ENCODE results near the gene EEF1G.

EEF1G gene

GRCh38 chr11:62548545-62549335 lies 25.0 kb downstream of the EEF1G start:
- peaks cover 24% of the 10 kb centered on the region for H3K4me1 ChIP-seq (ENCODE audit: insufficient read depth, low read length)
- no peaks in the 10 kb centered on the region for H3K9me3 ChIP-seq (ENCODE audit: insufficient read depth, low read depth, low read length)
- no peak overlapping the region for H3K27ac ChIP-seq (ENCODE audit: low read length)
- no peaks in the 10 kb centered on the region for H3K36me3 ChIP-seq (ENCODE audit: insufficient read depth, low read depth, low read length)
- no peak overlapping the region for H3K4me3 ChIP-seq (ENCODE audit: low read length)
- H3K27me3 ChIP-seq (ENCODE audit: insufficient read depth, low read length): peaks cover 68% of the 10 kb centered on the region
- no peak overlapping the region for H3K9ac ChIP-seq (ENCODE audit: low read depth, low read length)

GRCh38 chr11:62547691-62548281 lies 25.9 kb downstream of the EEF1G start:
- no peak overlapping the region for H3K27ac ChIP-seq (ENCODE audit: low read length)
- H3K36me3 ChIP-seq (ENCODE audit: insufficient read depth, low read depth, low read length): no peaks in the 10 kb centered on the region
- H3K4me1 ChIP-seq (ENCODE audit: insufficient read depth, low read length): peaks cover 15% of the 10 kb centered on the region
- peaks cover 77% of the 10 kb centered on the region for H3K27me3 ChIP-seq (ENCODE audit: insufficient read depth, low read length)
- H3K9ac ChIP-seq (ENCODE audit: low read depth, low read length): no peak overlapping the region
- H3K4me3 ChIP-seq (ENCODE audit: low read length): peak overlapping the region; percentile 66
- no peaks in the 10 kb centered on the region for H3K9me3 ChIP-seq (ENCODE audit: insufficient read depth, low read depth, low read length)

- Histone ChIP-seq H3K9ac (ENCODE audit: low read depth, low read length) (no peak overlapping the region), H3K36me3 (ENCODE audit: insufficient read depth, low read depth, low read length) (no peaks in the 10 kb centered on the region), H3K4me3 (ENCODE audit: low read length) (peak overlapping the region; percentile 66), H3K9me3 (ENCODE audit: insufficient read depth, low read depth, low read length) (no peaks in the 10 kb centered on the region), H3K4me1 (ENCODE audit: insufficient read depth, low read length) (peaks cover 8% of the 10 kb centered on the region), H3K27ac (ENCODE audit: low read length) (no peak overlapping the region), H3K27me3 (ENCODE audit: insufficient read depth, low read length) (peaks cover 84% of the 10 kb centered on the region)
Observed at GRCh38 chr11:62546929-62547625, 26.6 kb downstream of the EEF1G start.

- peaks cover 86% of the 10 kb centered on the region for H3K27me3 ChIP-seq (ENCODE audit: insufficient read depth, low read length)
- no peak within 1 kb of the TSS for H3K27ac ChIP-seq (ENCODE audit: low read length)
- H3K4me3 ChIP-seq (ENCODE audit: low read length): peak within 1 kb of the TSS; percentile 66
- no peaks in the 10 kb centered on the region for H3K36me3 ChIP-seq (ENCODE audit: insufficient read depth, low read depth, low read length)
- H3K4me1 ChIP-seq (ENCODE audit: insufficient read depth, low read length): peaks cover 5% of the 10 kb centered on the region
- peak within 1 kb of the TSS; percentile 34 for H3K9ac ChIP-seq (ENCODE audit: low read depth, low read length)
- no peaks in the 10 kb centered on the region for H3K9me3 ChIP-seq (ENCODE audit: insufficient read depth, low read depth, low read length)
Observed at GRCh38 chr11:62546244-62546928, 27.3 kb downstream of the EEF1G start, which contains the start of gene AHNAK. TSS of gene AHNAK (minus strand) at chr11:62546806. CDS start at chr11:62536098, 10,708 bp downstream.

- H3K27ac ChIP-seq (ENCODE audit: low read length): no peak overlapping the region
- H3K9me3 ChIP-seq (ENCODE audit: insufficient read depth, low read depth, low read length): no peaks in the 10 kb centered on the region
- H3K27me3 ChIP-seq (ENCODE audit: insufficient read depth, low read length): peaks cover 86% of the 10 kb centered on the region
- H3K4me1 ChIP-seq (ENCODE audit: insufficient read depth, low read length): peaks cover 5% of the 10 kb centered on the region
- H3K9ac ChIP-seq (ENCODE audit: low read depth, low read length): peak overlapping the region; percentile 34
- H3K4me3 ChIP-seq (ENCODE audit: low read length): peak overlapping the region; percentile 66
- no peaks in the 10 kb centered on the region for H3K36me3 ChIP-seq (ENCODE audit: insufficient read depth, low read depth, low read length)
Observed at GRCh38 chr11:62545437-62546243, 28.1 kb downstream of the EEF1G start.

GRCh38 chr11:62544581-62545436 lies 28.9 kb downstream of the EEF1G start:
- peak overlapping the region; percentile 66 for H3K4me3 ChIP-seq (ENCODE audit: low read length)
- no peak overlapping the region for H3K27ac ChIP-seq (ENCODE audit: low read length)
- peaks cover 79% of the 10 kb centered on the region for H3K27me3 ChIP-seq (ENCODE audit: insufficient read depth, low read length)
- no peaks in the 10 kb centered on the region for H3K9me3 ChIP-seq (ENCODE audit: insufficient read depth, low read depth, low read length)
- H3K9ac ChIP-seq (ENCODE audit: low read depth, low read length): peak overlapping the region; percentile 34
- H3K4me1 ChIP-seq (ENCODE audit: insufficient read depth, low read length): peaks cover 5% of the 10 kb centered on the region
- H3K36me3 ChIP-seq (ENCODE audit: insufficient read depth, low read depth, low read length): no peaks in the 10 kb centered on the region

GRCh38 chr11:62543680-62544444 lies 29.8 kb downstream of the EEF1G start:
- Histone ChIP-seq H3K4me1 (ENCODE audit: insufficient read depth, low read length) (peaks cover 5% of the 10 kb centered on the region), H3K27ac (ENCODE audit: low read length) (no peak overlapping the region), H3K27me3 (ENCODE audit: insufficient read depth, low read length) (peaks cover 70% of the 10 kb centered on the region), H3K36me3 (ENCODE audit: insufficient read depth, low read depth, low read length) (no peaks in the 10 kb centered on the region), H3K9ac (ENCODE audit: low read depth, low read length) (no peak overlapping the region), H3K9me3 (ENCODE audit: insufficient read depth, low read depth, low read length) (no peaks in the 10 kb centered on the region), H3K4me3 (ENCODE audit: low read length) (0 out of 2 replicates have a peak overlapping the region, but pooled peaks have one; percentile 43)

GRCh38 chr11:62542750-62543567 lies 30.7 kb downstream of the EEF1G start:
- Histone ChIP-seq H3K9ac (ENCODE audit: low read depth, low read length) (no peak overlapping the region; the same call in 1 of the 2 replicates), H3K9me3 (ENCODE audit: insufficient read depth, low read depth, low read length) (no peaks in the 10 kb centered on the region), H3K4me1 (ENCODE audit: insufficient read depth, low read length) (peaks cover 5% of the 10 kb centered on the region), H3K36me3 (ENCODE audit: insufficient read depth, low read depth, low read length) (no peaks in the 10 kb centered on the region), H3K27me3 (ENCODE audit: insufficient read depth, low read length) (peaks cover 61% of the 10 kb centered on the region), H3K4me3 (ENCODE audit: low read length) (peak overlapping the region; percentile 56), H3K27ac (ENCODE audit: low read length) (no peak overlapping the region)

- no peaks in the 10 kb centered on the region for H3K36me3 ChIP-seq (ENCODE audit: insufficient read depth, low read depth, low read length)
- no peaks in the 10 kb centered on the region for H3K9me3 ChIP-seq (ENCODE audit: insufficient read depth, low read depth, low read length)
- no peaks in the 10 kb centered on the region; the same call in 1 of the 2 replicates for H3K4me1 ChIP-seq (ENCODE audit: insufficient read depth, low read length)
- H3K27ac ChIP-seq (ENCODE audit: low read length): no peak overlapping the region
- H3K4me3 ChIP-seq (ENCODE audit: low read length): peak overlapping the region; percentile 56; the same call in 1 of the 2 replicates
- H3K27me3 ChIP-seq (ENCODE audit: insufficient read depth, low read length): peaks cover 53% of the 10 kb centered on the region
- no peak overlapping the region; the same call in 1 of the 2 replicates for H3K9ac ChIP-seq (ENCODE audit: low read depth, low read length)
Observed at GRCh38 chr11:62542111-62542745, 31.5 kb downstream of the EEF1G start.
